ENCODE data around the gene ADAM23.
"Not testable (repeated sequence)": the region's sequence is repeated elsewhere in the genome, so short reads cannot be mapped to it uniquely, and the experiment has no call there.

Gene ADAM23

GRCh38 chr2:206442833-206443734 is at the start of gene ADAM23:
TSS of gene ADAM23 (plus strand) at chr2:206443532. CDS start at chr2:206443867, 335 bp downstream.
- Histone ChIP-seq H3K36me3 (ENCODE audit: control insufficient read depth, insufficient read depth, low read length) (no peaks in the 10 kb centered on the region), H3K9ac (ENCODE audit: low read length) (peak within 1 kb of the TSS; percentile 67), H3K9me3 (ENCODE audit: control insufficient read depth, insufficient read depth, low read depth, low read length) (no peaks in the 10 kb centered on the region), H3K27me3 (ENCODE audit: control insufficient read depth, insufficient read depth, low read length) (peaks cover 44% of the 10 kb centered on the region), H3K4me1 (ENCODE audit: control insufficient read depth, insufficient read depth, low read length) (peaks cover 27% of the 10 kb centered on the region), H3K4me3 (ENCODE audit: low read depth, low read length) (peak within 1 kb of the TSS; percentile 76), H3K27ac (ENCODE audit: low read depth, low read length) (no peak within 1 kb of the TSS)

- H3K4me1 ChIP-seq (ENCODE audit: control insufficient read depth, insufficient read depth, low read length), result no peaks in the 10 kb centered on the region
- H3K27ac ChIP-seq (ENCODE audit: low read depth, low read length), result no peak overlapping the region
- no peak overlapping the region for H3K4me3 ChIP-seq (ENCODE audit: low read depth, low read length)
- H3K36me3 ChIP-seq (ENCODE audit: control insufficient read depth, insufficient read depth, low read length), result no peaks in the 10 kb centered on the region
- H3K27me3 ChIP-seq (ENCODE audit: control insufficient read depth, insufficient read depth, low read length), result no peaks in the 10 kb centered on the region
- H3K9ac ChIP-seq (ENCODE audit: low read length), result no peak overlapping the region
- H3K9me3 ChIP-seq (ENCODE audit: control insufficient read depth, insufficient read depth, low read depth, low read length), result peaks cover 18% of the 10 kb centered on the region
These were observed 47.1 kb upstream of the ADAM23 start for GRCh38 chr2:206396211-206396610.

DNA sequence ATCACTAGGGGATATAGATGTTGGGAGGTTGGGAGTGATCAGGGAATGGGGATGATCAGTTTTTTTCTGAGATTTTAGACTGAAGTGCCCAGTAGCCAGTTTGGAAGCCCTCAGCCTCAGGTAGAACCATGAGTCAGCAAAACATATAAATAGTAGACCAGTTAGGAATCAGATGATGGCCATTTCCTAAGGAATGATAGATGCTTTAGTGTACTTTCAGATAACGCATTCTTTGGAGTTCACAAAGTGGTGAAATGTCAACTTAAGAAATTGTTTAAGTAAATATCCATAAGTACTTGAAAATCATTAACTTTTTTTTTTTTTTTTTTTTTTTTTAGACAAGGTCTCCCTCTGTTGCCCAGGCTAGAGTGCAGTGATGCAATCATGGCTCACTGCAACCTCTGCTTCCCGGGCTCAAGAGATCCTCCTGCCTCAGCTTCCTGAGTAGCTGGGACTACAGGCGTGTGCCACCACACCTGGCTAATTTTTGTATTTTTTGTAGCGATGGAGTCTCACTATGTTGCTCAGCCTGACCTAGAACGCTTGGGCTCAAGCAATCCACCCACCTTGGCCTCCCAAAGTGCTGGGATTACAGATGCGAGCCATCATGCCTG is 40.3 kb upstream of the ADAM23 start:
- not testable (repeated sequence) for H3K4me1 ChIP-seq (ENCODE audit: control insufficient read depth, insufficient read depth, low read length); H3K4me3 ChIP-seq (ENCODE audit: low read depth, low read length); H3K36me3 ChIP-seq (ENCODE audit: control insufficient read depth, insufficient read depth, low read length); H3K27me3 ChIP-seq (ENCODE audit: control insufficient read depth, insufficient read depth, low read length); H3K27ac ChIP-seq (ENCODE audit: low read depth, low read length); H3K9ac ChIP-seq (ENCODE audit: low read length)
- H3K9me3 ChIP-seq (ENCODE audit: control insufficient read depth, insufficient read depth, low read depth, low read length), result peaks cover 12% of the 10 kb centered on the region; the same call in 1 of the 2 replicates

GRCh38 chr2:206408323-206409320 is 34.7 kb upstream of the ADAM23 start:
- no peak overlapping the region for H3K27ac ChIP-seq (ENCODE audit: low read depth, low read length)

GRCh38 chr2:206410714-206411113 is 32.6 kb upstream of the ADAM23 start:
- H3K27ac ChIP-seq (ENCODE audit: low read depth, low read length), result no peak overlapping the region
- no peak overlapping the region for H3K9ac ChIP-seq (ENCODE audit: low read length)
- peaks cover under 1% of the 10 kb centered on the region; the same call in 1 of the 2 replicates for H3K9me3 ChIP-seq (ENCODE audit: control insufficient read depth, insufficient read depth, low read depth, low read length)
- H3K4me1 ChIP-seq (ENCODE audit: control insufficient read depth, insufficient read depth, low read length), result no peaks in the 10 kb centered on the region
- H3K27me3 ChIP-seq (ENCODE audit: control insufficient read depth, insufficient read depth, low read length), result no peaks in the 10 kb centered on the region
- no peaks in the 10 kb centered on the region for H3K36me3 ChIP-seq (ENCODE audit: control insufficient read depth, insufficient read depth, low read length)
- H3K4me3 ChIP-seq (ENCODE audit: low read depth, low read length), result no peak overlapping the region

More at GRCh38 chr2:206408323-206409320, 34.7 kb upstream of the ADAM23 start:
- no peaks in the 10 kb centered on the region for H3K36me3 ChIP-seq (ENCODE audit: control insufficient read depth, insufficient read depth, low read length)
- H3K9me3 ChIP-seq (ENCODE audit: control insufficient read depth, insufficient read depth, low read depth, low read length), result no peaks in the 10 kb centered on the region
- H3K4me3 ChIP-seq (ENCODE audit: low read depth, low read length), result no peak overlapping the region
- H3K27me3 ChIP-seq (ENCODE audit: control insufficient read depth, insufficient read depth, low read length), result no peaks in the 10 kb centered on the region
- no peaks in the 10 kb centered on the region for H3K4me1 ChIP-seq (ENCODE audit: control insufficient read depth, insufficient read depth, low read length)
- no peak overlapping the region for H3K9ac ChIP-seq (ENCODE audit: low read length)

GRCh38 chr2:206415618-206416243 is 27.6 kb upstream of the ADAM23 start:
- no peak overlapping the region for H3K27ac ChIP-seq (ENCODE audit: low read depth, low read length)

GRCh38 chr2:206418968-206419367 is 24.4 kb upstream of the ADAM23 start:
- Histone ChIP-seq H3K27me3 (ENCODE audit: control insufficient read depth, insufficient read depth, low read length) (no peaks in the 10 kb centered on the region), H3K4me3 (ENCODE audit: low read depth, low read length) (no peak overlapping the region), H3K4me1 (ENCODE audit: control insufficient read depth, insufficient read depth, low read length) (peaks cover 8% of the 10 kb centered on the region), H3K36me3 (ENCODE audit: control insufficient read depth, insufficient read depth, low read length) (no peaks in the 10 kb centered on the region), H3K9me3 (ENCODE audit: control insufficient read depth, insufficient read depth, low read depth, low read length) (peaks cover 16% of the 10 kb centered on the region), H3K27ac (ENCODE audit: low read depth, low read length) (no peak overlapping the region), H3K9ac (ENCODE audit: low read length) (no peak overlapping the region)

More at GRCh38 chr2:206415618-206416243, 27.6 kb upstream of the ADAM23 start:
- peaks cover 8% of the 10 kb centered on the region for H3K4me1 ChIP-seq (ENCODE audit: control insufficient read depth, insufficient read depth, low read length)
- H3K9me3 ChIP-seq (ENCODE audit: control insufficient read depth, insufficient read depth, low read depth, low read length), result peaks cover 16% of the 10 kb centered on the region
- no peaks in the 10 kb centered on the region for H3K27me3 ChIP-seq (ENCODE audit: control insufficient read depth, insufficient read depth, low read length)
- no peak overlapping the region for H3K4me3 ChIP-seq (ENCODE audit: low read depth, low read length)
- H3K36me3 ChIP-seq (ENCODE audit: control insufficient read depth, insufficient read depth, low read length), result no peaks in the 10 kb centered on the region
- H3K9ac ChIP-seq (ENCODE audit: low read length), result no peak overlapping the region

- H3K9ac ChIP-seq (ENCODE audit: low read length), result no peak overlapping the region
- no peak overlapping the region for H3K27ac ChIP-seq (ENCODE audit: low read depth, low read length)
- H3K27me3 ChIP-seq (ENCODE audit: control insufficient read depth, insufficient read depth, low read length), result no peaks in the 10 kb centered on the region
- H3K4me3 ChIP-seq (ENCODE audit: low read depth, low read length), result no peak overlapping the region
- H3K9me3 ChIP-seq (ENCODE audit: control insufficient read depth, insufficient read depth, low read depth, low read length), result peaks cover 16% of the 10 kb centered on the region
- no peaks in the 10 kb centered on the region for H3K36me3 ChIP-seq (ENCODE audit: control insufficient read depth, insufficient read depth, low read length)
- peaks cover 8% of the 10 kb centered on the region for H3K4me1 ChIP-seq (ENCODE audit: control insufficient read depth, insufficient read depth, low read length)
These were observed 22.6 kb upstream of the ADAM23 start for GRCh38 chr2:206420721-206421120.

- no peak overlapping the region for H3K9ac ChIP-seq (ENCODE audit: low read length)
- no peak overlapping the region for H3K27ac ChIP-seq (ENCODE audit: low read depth, low read length)
- H3K4me1 ChIP-seq (ENCODE audit: control insufficient read depth, insufficient read depth, low read length), result peaks cover 8% of the 10 kb centered on the region
These were observed 20.8 kb upstream of the ADAM23 start for GRCh38 chr2:206422493-206422892.

DNA sequence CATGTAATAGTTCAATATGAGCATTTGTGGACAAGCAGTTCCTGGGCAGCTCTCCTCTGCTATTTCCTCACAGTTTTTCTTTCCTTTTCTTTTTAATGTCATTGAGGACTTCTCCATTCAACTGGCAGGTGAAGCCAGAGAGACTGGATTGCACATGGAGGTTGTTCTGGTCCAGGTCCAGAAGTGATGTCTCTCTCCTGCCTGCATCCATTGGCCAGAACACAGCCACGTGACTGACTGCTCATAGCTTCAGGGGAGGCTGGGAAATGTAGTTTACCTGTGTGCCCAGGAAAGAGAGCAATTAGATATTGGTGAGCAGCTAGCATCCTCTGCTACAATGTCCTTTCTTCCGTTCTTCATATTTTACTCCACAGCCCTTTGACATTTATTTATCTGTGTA is 20.2 kb upstream of the ADAM23 start:
- Histone ChIP-seq H3K9me3 (ENCODE audit: control insufficient read depth, insufficient read depth, low read depth, low read length) (peaks cover 5% of the 10 kb centered on the region; the same call in 1 of the 2 replicates), H3K27ac (ENCODE audit: low read depth, low read length) (no peak overlapping the region), H3K4me1 (ENCODE audit: control insufficient read depth, insufficient read depth, low read length) (peaks cover 8% of the 10 kb centered on the region), H3K36me3 (ENCODE audit: control insufficient read depth, insufficient read depth, low read length) (no peaks in the 10 kb centered on the region), H3K4me3 (ENCODE audit: low read depth, low read length) (no peak overlapping the region), H3K27me3 (ENCODE audit: control insufficient read depth, insufficient read depth, low read length) (no peaks in the 10 kb centered on the region), H3K9ac (ENCODE audit: low read length) (no peak overlapping the region)

More at GRCh38 chr2:206422493-206422892, 20.8 kb upstream of the ADAM23 start:
- Histone ChIP-seq H3K36me3 (ENCODE audit: control insufficient read depth, insufficient read depth, low read length) (no peaks in the 10 kb centered on the region), H3K4me3 (ENCODE audit: low read depth, low read length) (no peak overlapping the region), H3K27me3 (ENCODE audit: control insufficient read depth, insufficient read depth, low read length) (no peaks in the 10 kb centered on the region), H3K9me3 (ENCODE audit: control insufficient read depth, insufficient read depth, low read depth, low read length) (peaks cover 5% of the 10 kb centered on the region; the same call in 1 of the 2 replicates)

Data from HUES6 (cell line).